Measurements from ENCODE around the gene DNPH1. TPM values are rescaled to one million over a fixed set of nuclear protein-coding genes. Genes with fewer than 3 reads are reported as not detected.

Gene DNPH1
- 27.2 and 35.6 TPM in 2 replicates for total RNA-seq
- long read RNA-seq, partial matches to known transcripts = 0 of 3 reads
- long read RNA-seq, other reads (novel, unspliced or antisense) = 0 of 3 reads

- peaks cover 21% of the 10 kb centered on the region for H3K4me1 Mint-ChIP-seq (ENCODE audit: unreplicated experiment)
- H3K9me3 Mint-ChIP-seq (ENCODE audit: unreplicated experiment) = no peaks in the 10 kb centered on the region
- DNase-seq (ENCODE audit: extremely low spot score, unreplicated experiment) = peak; percentile 93
- H3K27ac Mint-ChIP-seq (ENCODE audit: unreplicated experiment) = peak within 1 kb of the TSS; percentile 56
- peaks cover 19% of the 10 kb centered on the region for H3K27me3 Mint-ChIP-seq (ENCODE audit: unreplicated experiment)
- TF ChIP-seq CTCF (IDR thresholded peaks at IDR 0.05) = peak; percentile 99
- H3K36me3 Mint-ChIP-seq (ENCODE audit: unreplicated experiment) = peaks cover under 1% of the 10 kb centered on the region
- H3K4me3 Mint-ChIP-seq (ENCODE audit: unreplicated experiment) = peak within 1 kb of the TSS; percentile 72
These were observed at the start of gene DNPH1 for GRCh38 chr6:43228951-43229802. Gene DNPH1, minus strand, starts transcription at chr6:43229481. Its CDS starts 25 bp downstream, at chr6:43229456.

GRCh38 chr6:43278524-43279078 is 49.3 kb upstream of the DNPH1 start:
- H3K4me3 Mint-ChIP-seq (ENCODE audit: unreplicated experiment) = no peak overlapping the region
- H3K4me1 Mint-ChIP-seq (ENCODE audit: unreplicated experiment) = peaks cover 13% of the 10 kb centered on the region
- no peaks in the 10 kb centered on the region for H3K36me3 Mint-ChIP-seq (ENCODE audit: unreplicated experiment)
- no peak overlapping the region for H3K27ac Mint-ChIP-seq (ENCODE audit: unreplicated experiment)
- no peaks in the 10 kb centered on the region for H3K9me3 Mint-ChIP-seq (ENCODE audit: unreplicated experiment)
- H3K27me3 Mint-ChIP-seq (ENCODE audit: unreplicated experiment) = peaks cover 17% of the 10 kb centered on the region
- no peak for DNase-seq (ENCODE audit: extremely low spot score, unreplicated experiment)
- no peak for TF ChIP-seq CTCF (IDR thresholded peaks at IDR 0.05)

GRCh38 chr6:43277643-43278523 is 48.6 kb upstream of the DNPH1 start:
- Mint-ChIP-seq H3K27me3 (ENCODE audit: unreplicated experiment) (peaks cover 23% of the 10 kb centered on the region), H3K36me3 (ENCODE audit: unreplicated experiment) (no peaks in the 10 kb centered on the region), H3K4me3 (ENCODE audit: unreplicated experiment) (no peak overlapping the region), H3K27ac (ENCODE audit: unreplicated experiment) (no peak overlapping the region), H3K9me3 (ENCODE audit: unreplicated experiment) (no peaks in the 10 kb centered on the region), H3K4me1 (ENCODE audit: unreplicated experiment) (peaks cover 13% of the 10 kb centered on the region)
- TF ChIP-seq CTCF (IDR thresholded peaks at IDR 0.05) = no peak
- no peak for DNase-seq (ENCODE audit: extremely low spot score, unreplicated experiment)

GRCh38 chr6:43277306-43277642 is 48.0 kb upstream of the DNPH1 start:
- H3K27ac Mint-ChIP-seq (ENCODE audit: unreplicated experiment) = no peak overlapping the region
- H3K27me3 Mint-ChIP-seq (ENCODE audit: unreplicated experiment) = peaks cover 25% of the 10 kb centered on the region
- H3K9me3 Mint-ChIP-seq (ENCODE audit: unreplicated experiment) = no peaks in the 10 kb centered on the region
- H3K36me3 Mint-ChIP-seq (ENCODE audit: unreplicated experiment) = no peaks in the 10 kb centered on the region
- H3K4me1 Mint-ChIP-seq (ENCODE audit: unreplicated experiment) = peaks cover 13% of the 10 kb centered on the region
- no peak for TF ChIP-seq CTCF (IDR thresholded peaks at IDR 0.05)
- DNase-seq (ENCODE audit: extremely low spot score, unreplicated experiment) = no peak
- no peak overlapping the region for H3K4me3 Mint-ChIP-seq (ENCODE audit: unreplicated experiment)

Measured in osteocyte (in vitro differentiated cells).